Kidney capillary endothelial cell (primary cell): ENCODE measurements around the gene SYNGR1.

Experiments
- DNase-seq: peaks from one replicate; pipeline ENCODE4 v3.0.0-alpha.2; 2018; ENCODE audit warnings: low spot score

Gene SYNGR1

GRCh38 chr22:39371732-39372131 is 21.9 kb downstream of the SYNGR1 start:
- DNase-seq, result no peak

DNA sequence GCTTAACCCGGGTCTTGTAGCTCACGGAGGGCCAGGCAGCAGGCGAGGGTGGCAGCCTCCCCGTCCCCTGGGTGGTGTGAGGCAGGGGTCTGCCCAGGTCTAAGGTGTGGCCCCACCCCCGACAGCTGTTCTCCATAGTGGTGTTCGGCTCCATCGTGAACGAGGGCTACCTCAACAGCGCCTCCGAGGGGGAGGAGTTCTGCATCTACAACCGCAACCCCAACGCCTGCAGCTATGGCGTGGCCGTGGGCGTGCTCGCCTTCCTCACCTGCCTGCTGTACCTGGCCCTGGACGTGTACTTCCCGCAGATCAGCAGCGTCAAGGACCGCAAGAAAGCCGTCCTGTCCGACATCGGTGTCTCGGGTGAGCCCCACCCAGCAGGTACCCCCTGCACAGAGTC is 24.4 kb downstream of the SYNGR1 start:
- DNase-seq, result no peak

DNA sequence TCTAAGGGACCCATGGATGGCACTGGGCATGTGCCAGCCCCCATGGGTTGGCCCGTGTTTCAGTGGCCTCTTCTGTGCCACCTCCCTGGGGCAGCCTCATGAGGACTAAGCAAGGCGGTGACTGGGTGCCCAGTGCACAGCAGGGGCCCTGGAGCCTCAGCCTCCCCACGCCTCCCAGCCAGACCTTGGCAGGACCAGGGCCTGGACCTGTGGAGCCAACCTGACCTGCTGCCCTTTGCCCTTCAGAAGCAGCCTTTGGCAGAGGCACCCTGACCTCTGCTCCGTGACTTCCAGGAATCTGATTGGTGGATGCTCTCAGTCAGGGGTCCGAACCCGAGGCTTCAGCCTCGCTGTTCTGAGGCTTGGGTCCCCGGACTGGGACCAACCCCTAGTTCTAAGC is 25.0 kb downstream of the SYNGR1 start:
- no peak for DNase-seq

GRCh38 chr22:39375646-39376045 is 25.9 kb downstream of the SYNGR1 start:
- DNase-seq, result no peak

GRCh38 chr22:39379756-39380730 is 30.3 kb downstream of the SYNGR1 start:
- no peak for DNase-seq

DNA sequence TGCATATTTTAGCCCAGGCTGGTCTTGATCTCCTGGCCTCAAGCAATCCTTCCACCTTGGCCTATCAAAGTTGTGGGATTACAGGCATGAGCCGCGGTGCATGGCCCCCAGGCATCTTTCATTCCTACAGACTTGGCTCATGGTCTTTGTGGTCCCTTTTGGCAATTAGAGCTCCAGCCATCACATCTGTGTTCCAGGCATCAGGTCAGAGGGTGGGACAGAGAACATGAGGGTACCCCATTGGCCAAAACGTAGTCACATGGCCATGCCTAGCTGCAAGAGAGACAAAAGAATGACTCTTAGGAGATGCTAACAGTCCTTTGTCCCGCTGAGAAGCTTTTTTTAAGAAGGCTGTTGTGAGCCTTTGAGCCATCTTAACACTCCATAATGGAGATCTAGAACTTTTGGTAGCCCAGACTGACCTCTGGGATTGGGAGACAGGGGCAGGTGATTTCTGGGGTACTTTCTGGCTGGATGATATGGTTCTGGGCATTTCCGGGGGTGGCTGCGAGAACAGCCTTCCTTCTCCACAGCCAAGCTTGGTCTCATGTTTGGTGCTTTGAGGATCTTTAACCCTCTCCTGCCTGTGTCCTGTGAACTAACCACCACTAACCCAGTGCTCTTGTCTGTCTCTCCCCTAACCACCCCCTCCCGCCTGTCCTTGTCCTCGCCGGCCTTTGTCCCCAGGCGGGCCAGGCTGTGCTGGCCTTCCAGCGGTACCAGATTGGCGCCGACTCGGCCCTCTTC is 31.4 kb downstream of the SYNGR1 start:
- DNase-seq, result no peak

DNA sequence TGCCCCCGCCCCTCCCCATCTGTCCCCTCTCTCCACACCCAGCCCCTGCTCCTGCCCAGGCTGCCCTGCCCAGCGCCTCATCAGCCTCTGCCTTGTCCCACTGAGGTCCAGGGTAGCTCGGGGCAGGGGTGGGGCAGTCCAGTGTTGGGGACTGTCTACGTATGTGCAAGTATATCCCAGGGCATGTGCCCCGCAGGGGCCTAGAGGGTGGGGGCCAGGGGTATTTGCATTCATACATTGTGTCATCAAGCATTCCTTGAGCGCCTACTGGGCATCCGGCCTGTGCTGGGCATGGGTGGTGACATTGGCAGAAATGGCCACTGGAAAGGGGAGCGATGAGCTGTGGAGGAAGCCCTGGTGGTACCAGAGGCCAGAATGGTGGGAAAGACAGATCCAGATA is 32.1 kb downstream of the SYNGR1 start:
- DNase-seq, result no peak

- DNase-seq, result no peak
Observed at GRCh38 chr22:39382410-39382809, 32.6 kb downstream of the SYNGR1 start.

DNA sequence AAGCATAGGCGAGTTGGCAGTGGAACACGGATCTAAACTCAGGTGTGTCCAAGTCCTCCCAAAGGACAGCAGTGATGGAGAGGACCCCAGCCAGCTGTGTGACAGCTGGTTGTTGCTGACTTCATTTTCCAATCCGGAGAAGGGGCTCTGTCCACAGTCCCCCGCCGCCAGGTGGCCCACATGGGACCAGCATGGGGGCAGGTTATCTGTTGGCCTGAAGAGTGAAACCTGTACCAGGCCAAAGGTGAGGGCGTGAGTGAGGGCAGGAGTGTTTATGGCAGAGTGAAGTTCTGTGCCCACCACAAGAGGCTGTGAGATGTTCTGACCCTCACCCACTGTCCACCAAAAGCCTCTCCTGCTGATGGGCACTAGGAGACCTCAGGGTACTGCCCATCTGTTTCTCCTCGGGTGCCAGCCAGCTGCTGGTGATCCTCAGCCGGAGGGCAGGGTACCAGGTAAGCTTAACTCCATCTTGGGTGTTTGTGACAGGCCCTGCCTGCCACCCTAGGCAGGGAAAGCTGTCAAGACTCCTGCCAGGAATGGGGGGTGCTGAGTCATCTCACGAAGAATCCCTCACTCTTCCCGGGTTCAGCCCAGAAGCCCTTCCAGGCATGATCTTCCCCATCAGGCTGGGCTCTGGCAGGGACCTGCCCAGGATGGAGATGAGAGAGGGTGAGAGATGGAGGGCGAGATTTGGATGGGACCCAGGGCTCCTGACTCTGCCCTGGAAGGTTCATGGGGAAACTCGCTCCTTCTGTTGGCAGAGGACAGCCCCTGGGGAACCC is 34.2 kb downstream of the SYNGR1 start:
- no peak for DNase-seq

DNA sequence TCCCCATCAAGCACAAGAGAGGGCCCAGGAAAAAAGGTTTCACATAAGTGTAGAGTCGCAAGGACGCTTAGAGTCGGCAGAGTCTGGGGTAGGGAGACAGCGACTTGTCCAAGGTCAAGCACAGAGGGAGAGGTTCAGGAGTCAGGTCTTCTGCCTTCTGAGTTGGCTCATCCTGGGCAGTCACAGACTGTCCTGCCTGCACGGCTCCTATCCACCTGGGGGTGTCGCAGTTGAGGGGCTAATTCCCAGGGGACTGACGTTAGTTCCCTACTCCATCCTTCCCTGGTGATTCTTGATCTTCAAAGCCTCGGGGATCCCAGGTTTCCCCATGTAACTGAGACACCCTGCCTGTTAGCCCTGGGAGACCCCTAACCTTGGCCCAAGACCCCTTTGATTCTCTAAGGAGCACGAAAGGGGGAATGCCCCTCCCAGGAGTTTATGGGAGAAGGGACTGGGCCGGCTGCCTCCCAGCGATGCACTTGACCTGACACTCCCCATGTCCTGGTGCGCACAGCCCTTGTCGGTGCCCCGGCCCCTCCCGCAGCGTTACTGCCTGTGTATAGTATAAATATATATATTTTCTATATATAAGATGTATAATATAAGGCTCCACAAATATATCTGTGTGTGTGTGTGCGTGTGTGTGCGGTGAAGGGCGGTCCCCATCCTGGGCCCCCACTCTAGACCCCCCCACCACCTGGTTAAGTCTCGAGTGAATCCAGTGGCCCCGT is 35.1 kb downstream of the SYNGR1 start:
- peak; percentile 19 for DNase-seq

DNA sequence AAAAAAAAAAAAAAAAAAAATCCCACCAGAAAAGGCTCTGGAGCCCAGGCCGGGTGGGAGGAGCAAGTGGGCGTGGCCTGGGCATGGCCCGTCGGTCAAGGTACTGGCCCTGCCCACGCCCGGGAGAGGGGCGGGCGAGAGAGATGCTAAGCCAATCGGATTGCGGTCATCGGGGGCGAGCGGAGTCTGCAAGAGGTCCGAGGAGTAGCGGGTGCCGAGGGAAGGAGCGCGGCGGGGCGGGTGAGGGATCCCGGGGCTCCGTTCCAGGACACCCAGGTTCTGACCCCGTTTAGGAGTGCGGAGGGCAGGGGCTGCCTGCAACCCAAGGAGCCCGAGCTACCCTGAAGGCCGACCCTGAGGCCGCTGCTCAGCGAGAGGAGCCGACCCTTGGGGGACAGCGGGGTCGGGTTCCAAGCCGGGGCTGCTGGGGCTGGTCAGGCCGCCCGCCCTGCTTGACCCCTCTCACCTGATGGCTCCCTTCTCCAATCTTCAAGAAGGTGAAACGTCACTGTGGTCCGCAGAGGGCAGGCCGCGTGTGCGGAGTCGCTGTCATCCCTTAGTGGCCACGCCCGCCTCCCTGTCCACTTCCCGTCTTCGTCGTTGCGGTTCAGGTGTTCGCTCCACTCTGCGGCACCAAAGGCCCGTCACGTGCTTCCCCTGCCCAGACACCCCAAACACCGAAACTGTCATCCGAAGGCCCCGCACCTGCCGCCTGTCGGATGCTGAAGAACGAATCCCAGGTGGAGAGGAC is 38.6 kb downstream of the SYNGR1 start:
- peak; percentile 60 for DNase-seq

- DNase-seq, result no peak
Observed at GRCh38 chr22:39389420-39389819, 39.6 kb downstream of the SYNGR1 start.

GRCh38 chr22:39392341-39392948 is 42.7 kb downstream of the SYNGR1 start:
- no peak for DNase-seq

- DNase-seq, result no peak
Observed at GRCh38 chr22:39395936-39396796, 46.4 kb downstream of the SYNGR1 start.

DNA sequence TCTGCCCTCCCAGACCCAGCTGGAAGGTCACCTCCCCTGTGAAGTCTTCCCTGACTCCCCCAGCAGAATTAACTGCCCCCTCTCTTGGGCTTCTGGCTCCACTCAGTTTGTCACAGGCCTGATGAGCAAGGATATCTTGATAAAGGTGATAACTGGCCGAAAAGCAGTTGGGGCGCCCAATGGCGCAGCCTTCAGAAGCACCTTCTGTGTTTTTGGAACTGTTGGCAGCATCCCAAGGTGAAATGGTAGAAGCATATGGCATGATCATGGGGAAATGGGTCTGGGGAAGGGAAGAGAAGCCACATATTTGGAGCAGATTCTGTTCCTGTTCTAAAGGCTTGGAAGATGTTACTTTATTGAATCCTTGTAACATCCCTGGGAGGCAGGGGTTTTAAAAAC is 47.0 kb downstream of the SYNGR1 start:
- DNase-seq, result no peak

GRCh38 chr22:39401301-39401631 is 51.5 kb downstream of the SYNGR1 start:
- no peak for DNase-seq

- no peak for DNase-seq
Observed at GRCh38 chr22:39405346-39406085, 55.7 kb downstream of the SYNGR1 start.

DNA sequence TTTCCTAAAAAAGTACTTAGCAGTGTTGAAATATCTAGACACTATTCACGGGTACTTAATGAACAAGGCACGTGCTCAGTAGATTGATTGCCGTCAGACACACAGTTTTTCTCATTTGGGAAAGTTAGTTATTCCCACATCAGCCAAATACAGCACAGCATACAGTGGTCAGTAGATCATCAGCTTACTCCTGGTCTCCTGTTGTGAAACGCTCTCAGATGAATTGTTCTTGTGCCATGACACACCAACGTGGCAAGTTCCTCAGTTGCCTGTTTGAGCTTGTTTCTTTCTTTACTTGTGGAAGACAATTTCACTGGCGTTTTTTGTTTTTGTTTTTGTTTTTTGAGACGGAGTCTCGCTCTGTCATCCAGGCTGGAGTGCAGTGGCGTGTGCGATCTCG is 58.4 kb downstream of the SYNGR1 start:
- DNase-seq, result no peak

GRCh38 chr22:39408807-39409206 is 59.0 kb downstream of the SYNGR1 start:
- no peak for DNase-seq
